GF-D8 (cell line): ENCODE data around the gene MINAR1.
"Not testable (repeated sequence)": the region's sequence is repeated elsewhere in the genome, so short reads cannot be mapped to it uniquely, and the experiment has no call there.

Experiments used
- DNase-seq: peaks from one replicate; lab custom pipeline; 2025; lab: John Stamatoyannopoulos, UW

MINAR1 gene, protein sequence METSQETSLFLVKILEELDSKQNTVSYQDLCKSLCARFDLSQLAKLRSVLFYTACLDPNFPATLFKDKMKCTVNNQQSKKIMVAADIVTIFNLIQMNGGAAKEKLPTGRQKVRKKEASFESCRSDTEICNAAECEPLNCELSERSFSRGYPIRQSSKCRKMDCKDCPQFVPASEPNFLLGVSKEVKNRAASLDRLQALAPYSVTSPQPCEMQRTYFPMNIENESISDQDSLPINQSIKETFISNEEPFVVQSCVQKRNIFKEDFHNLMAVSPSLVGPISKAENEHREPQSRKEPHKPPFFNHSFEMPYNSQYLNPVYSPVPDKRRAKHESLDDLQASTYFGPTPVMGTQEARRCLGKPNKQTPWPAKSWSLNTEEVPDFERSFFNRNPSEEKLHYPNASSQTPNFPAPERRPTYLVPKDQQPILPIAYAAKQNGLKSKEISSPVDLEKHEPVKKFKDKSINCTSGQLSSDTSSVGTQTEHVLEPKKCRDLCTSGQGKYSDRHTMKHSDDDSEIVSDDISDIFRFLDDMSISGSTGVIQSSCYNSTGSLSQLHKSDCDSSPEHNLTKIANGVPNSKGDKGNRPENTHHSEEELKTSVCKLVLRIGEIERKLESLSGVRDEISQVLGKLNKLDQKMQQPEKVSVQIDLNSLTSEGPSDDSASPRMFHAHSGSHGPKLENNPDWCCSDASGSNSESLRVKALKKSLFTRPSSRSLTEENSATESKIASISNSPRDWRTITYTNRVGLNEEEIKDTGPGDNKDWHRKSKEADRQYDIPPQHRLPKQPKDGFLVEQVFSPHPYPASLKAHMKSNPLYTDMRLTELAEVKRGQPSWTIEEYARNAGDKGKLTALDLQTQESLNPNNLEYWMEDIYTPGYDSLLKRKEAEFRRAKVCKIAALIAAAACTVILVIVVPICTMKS

DNA sequence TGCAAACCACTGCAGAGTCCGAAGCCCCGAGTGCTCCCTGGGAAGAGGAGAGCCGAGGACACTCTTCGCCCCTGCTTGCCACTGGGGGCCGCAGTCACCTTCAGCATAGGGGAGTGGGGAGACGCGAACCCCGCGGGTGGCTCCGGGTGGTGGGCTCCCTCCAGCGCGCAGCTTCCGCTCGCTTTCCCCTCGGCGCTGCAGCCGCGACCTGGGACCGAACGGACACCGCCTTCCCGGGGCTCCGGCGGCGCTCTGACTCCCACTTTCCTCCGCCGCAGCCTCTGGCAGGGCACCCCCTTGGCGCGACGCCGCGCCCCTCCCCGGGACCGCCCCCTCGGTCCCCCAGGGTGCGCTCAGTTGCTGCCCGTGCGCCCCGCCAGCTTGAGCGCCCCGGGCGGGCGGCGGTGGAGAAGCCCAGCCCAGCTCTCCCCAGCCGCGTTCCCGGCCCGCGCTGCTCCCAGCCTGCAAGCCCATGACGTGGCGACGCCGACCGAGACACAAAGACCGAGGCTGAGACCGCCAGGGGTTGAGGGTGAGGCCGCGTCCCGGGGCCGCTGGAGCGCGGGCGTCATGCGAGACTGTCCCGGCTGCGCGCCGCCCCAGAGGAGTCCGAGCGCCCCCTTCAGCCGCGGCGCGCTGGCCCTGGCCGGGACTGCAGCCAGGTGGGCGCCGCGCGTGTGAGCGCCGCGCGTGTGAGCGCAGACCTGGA lies at the start of gene MINAR1:
MINAR1 (plus strand) TSS at position 701 of the 709 bp plus-strand sequence. CDS start 23,812 bp downstream, outside the sequence.
- no peak for DNase-seq

DNA sequence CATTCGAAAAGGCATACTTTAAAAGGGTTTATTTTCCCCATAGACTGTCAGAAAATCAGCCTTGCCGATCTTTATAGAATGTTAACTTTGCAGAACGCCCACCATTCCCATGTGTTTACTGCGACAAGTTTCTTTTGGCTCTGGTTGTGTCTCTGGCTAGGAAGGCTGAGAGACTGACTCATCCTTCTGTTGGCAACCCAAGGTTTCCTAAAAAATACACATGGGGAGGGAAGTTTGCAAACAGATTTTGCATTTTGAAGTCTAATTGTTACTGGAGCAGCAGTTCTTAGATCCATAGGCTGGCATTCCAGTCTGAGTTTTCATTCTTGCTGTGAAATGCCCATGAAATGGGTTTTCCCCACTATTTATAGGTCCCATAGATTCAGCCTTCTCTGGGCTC lies 37.9 kb upstream of the MINAR1 start:
- DNase-seq, result no peak

DNA sequence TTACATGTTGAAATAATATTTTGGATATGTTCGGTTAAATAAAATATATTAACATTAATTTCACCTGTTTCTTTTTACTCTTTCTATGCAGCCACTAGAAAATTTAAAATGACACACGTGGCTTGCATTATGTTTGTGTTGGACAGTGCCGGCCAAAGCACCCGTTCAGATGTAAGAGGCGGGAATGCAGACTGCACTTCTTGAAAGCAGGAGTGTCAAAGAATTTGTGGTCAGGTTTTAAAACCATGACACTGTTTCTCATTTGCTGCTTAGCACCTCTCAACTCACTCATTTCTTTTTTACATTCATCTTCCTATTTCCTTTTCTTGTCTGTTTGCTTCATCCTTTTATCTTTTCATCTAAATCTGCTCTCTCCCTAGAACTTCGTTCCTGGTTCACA lies 35.3 kb upstream of the MINAR1 start:
- no peak for DNase-seq

DNA sequence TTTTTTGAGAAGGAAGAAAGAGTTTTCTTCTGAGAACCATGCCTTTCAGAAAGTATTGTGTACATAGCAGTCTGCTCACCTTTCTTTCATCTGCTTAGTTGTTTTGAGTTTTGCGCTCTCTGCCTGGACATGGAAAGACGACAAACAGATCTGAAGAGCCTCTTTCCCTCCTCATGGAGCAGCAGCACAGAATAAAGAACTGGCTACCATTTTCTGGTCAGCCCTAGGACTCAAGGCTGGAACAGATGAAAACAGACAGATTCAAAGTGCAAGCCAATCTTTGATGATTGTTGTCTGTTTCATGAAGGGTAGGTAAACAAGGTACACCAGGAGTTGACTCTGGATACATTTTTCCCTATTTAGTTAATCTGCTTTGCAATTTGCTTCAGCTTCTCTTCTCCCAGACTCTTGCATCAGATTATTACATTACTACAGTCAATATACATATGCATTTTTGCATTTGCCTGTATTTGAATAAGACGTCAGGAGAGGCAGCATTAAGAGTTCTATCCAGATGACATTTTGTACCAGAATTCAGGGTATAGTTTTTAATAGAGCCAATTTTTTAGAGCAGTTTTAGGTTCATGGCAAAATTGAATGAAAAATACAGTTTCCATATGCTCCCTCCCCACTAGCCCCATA lies 34.7 kb upstream of the MINAR1 start:
- no peak for DNase-seq

DNA sequence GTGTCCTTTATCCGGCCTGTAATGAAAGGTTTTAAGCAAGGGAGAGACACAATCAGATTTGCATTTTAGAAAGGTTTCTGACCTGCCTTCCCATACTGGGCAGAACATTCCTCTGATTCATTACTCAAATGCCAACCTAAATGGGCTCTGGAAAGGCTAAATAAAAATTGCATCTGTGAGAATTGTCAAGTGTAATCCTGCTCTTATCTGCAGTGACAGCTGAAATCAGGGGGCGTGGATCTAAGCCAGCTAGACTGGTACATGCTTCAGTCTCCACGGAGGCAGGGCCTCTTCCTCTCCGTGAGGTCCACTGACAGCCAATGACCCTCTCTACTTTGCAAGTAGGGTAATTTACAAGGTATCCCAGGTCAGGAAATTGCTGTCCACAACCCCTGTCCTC lies 32.5 kb upstream of the MINAR1 start:
- no peak for DNase-seq

DNA sequence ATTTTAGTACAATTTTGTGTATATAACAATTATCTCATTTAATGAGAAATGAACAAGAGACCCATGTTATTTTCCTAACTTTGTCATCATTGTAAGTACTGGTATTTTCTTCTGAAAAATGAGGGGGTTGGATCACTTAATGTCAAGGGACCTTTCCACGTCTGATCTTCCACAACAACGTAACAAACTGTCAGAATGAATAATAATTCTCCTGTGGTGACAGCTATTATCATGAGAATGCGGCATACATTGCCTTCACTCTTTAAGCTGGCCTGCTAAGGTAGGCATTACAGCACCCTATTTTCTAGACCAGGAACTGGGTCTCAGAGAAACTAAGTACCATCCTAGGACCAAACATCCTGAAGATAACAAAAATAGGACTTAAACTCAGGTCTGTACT lies 31.5 kb upstream of the MINAR1 start:
- DNase-seq, result no peak

DNA sequence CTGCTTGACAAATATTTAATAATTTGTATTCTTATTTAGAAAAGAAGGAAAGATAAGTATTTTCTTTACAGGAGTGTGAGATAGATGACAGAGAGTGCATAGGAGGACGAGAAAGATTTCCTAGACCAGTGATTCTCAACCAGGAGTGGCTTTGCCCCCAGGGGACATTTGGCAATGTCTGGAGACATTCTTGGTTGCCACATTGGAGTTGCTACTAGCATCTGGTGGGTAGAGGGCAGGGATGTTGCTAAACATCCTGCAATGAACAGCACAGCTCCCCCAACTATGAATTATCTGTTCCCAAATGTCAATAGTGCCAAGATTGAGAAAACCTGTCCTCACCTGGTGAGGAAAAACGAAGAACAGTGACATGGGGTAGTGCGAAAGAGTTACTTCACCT lies 30.8 kb upstream of the MINAR1 start:
- DNase-seq, result no peak

DNA sequence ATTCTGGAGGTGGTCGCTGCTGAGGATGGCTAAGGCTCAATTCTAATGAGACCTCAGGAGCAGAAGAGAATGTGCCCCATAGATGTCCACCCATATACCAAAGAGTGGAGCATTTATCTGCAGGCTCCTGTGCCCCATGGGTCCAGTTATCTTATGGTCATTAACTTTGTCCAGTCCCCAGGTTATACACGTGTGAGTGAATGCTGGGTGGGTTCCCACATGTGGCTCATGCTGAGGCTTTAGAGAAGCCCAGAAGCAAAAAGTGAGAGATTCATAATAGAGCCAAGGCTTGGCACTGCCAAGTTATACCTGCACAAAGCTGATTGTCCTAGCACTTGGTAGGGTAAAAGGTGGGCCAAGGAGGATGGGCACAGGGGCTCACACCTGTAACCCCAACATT lies 30.0 kb upstream of the MINAR1 start:
- DNase-seq, result no peak

DNA sequence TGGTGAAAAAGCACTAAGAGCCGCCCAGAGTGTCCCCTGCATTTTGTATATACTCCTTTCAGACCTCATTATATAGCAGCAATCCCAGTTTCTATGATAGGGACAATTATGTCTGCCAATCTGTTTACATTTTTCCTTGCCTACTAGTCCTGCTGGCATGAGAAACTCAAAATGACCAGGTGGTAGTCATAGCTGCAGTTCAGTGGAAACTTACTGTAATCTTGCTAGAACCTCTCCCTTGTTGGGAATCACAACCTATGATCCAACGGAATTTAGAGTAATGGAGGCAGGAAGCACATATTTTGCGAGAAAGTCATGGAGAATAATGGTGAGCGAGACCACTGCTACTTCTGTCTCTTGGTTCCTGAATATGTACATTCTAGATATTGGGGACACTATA lies 28.6 kb upstream of the MINAR1 start:
- DNase-seq, result no peak

DNA sequence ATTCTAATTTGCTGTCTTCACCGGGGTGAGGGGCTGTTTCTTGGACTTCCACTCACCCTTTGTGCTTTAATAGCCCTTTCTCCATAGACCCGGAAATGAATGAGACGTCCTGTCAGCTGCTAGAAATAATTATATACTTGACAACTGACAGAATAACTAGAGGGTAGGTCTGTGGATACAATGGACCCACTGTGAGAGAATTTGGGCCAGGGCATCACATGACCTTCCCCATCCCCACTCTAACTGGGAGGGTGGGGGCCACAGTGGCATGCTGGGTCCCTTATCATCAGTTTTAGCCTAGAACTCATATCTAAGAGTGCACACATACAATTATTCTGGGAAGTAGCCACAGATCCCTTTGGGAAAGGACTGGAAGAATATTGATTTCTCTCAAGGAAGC lies 25.9 kb upstream of the MINAR1 start:
- no peak for DNase-seq

DNA sequence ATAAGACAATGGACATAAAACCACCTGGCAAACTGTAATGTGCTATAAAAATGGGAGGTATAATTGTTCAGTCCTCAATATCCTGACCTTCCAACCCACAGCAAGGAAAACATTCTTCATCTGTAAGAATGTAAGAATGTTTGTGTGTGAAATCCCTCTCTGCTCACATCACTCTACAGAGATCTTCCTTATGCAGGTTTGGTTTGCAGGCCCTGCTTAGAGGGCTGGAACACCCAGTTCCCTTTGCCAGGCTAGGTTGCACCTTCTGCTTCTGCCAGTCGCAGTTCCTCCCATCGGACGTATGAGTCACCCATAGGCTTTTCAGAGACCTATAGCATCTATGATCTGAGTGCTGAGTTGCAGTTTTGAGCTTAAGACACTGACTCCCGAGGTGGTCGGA lies 24.1 kb upstream of the MINAR1 start:
- no peak for DNase-seq

DNA sequence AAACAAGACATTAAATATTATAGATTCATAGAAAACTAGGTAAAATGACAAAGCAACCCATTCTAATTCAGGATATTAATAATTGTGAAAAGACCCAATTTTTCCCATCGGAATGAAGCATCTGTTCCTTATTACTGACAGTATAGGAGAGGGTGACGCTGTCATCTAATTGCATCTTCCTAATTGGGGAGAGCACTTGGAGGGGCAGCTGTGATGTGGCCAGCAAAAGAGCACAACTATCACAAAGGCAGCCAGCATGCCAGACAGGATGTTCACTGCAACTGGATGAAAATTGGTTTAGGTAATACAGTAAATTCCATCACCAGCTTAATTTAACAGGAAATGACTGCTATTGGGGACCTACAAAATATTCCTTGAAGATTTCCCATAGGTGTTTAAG lies 21.9 kb upstream of the MINAR1 start:
- no peak for DNase-seq

DNA sequence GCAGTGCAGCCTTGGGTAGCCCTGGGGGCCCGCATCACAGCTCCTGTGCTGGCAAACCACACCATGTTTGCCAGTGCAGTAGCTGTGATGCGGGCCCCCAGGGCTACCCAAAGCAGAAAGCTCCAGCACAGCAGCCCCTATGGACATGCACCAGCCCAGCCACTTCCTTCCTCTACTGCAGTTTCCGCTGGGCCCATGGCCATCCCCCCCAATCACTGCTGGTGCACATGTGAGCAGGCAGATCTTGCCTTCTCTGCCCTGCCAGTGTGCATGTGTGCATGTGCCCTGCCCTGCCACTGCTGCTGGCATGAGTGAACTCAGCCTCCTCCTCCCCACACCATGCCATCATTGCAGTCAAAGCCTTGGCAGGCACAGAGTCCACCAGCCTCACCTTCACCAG lies 20.1 kb upstream of the MINAR1 start:
- no peak for DNase-seq

DNA sequence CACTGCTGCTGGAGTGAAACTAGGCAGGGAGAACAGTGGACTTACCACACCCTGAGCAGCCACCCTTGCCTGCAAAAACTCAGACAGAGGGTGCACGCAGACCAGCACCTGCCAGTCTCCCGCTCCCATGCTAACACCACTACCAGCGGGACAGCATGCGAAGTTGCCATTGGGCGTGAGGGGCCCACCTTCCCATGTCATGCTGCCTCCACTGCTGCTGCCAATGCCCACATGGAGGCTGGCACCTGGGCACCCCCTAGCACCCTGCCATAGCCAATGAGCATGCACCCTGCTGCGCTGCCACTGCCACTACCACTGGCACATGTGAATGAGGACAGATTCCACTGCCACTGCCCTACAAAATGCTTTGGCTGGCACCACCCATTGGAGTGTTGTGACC lies 19.7 kb upstream of the MINAR1 start:
- DNase-seq, result no peak

DNA sequence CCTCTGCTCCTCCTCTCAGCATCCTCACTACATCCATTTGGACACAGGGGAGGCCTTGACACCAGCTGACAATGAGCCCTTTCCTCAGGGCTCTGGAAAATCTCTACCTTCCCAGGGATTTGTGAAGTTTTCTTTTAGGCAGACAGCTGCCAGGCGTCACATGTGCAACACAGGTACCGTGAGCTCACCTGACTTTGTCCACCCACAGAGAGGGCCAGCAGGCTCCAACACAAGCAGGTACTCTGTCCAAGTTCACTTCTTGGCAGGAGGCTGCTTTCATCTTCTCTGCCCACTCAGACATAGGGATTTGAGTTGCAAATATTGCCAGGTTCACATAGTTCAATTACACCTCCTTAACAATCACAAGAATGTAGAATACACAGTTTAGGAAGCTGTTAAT lies 15.3 kb upstream of the MINAR1 start:
- no peak for DNase-seq

DNA sequence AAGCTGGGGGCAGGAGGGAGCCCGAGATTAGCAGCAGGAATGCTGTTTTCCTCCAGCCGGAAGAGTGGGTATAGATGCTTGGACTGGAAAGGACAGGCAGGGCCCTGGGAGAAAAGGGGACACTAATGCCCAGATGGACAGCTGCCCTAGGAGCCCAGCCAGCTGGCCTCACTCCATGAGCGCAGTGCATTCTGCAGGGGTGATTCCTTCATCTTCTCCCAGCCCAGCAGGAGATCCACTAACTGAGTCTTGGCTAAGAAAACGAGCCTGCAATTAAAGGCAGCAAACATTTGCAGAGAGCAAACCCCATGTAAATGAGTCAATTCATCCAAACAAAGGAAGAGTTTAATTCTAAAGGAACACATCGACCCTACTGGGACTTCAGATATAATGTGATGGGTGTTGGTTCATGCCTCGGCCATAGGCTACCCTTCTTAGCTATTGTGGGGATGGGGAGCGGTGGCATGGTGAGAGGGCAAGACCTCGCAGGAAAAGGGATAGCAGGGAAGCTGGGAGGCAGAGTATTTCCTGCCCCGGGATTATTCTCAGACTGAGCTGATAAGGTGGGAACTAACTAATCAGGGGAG lies 13.3 kb upstream of the MINAR1 start:
- no peak for DNase-seq

DNA sequence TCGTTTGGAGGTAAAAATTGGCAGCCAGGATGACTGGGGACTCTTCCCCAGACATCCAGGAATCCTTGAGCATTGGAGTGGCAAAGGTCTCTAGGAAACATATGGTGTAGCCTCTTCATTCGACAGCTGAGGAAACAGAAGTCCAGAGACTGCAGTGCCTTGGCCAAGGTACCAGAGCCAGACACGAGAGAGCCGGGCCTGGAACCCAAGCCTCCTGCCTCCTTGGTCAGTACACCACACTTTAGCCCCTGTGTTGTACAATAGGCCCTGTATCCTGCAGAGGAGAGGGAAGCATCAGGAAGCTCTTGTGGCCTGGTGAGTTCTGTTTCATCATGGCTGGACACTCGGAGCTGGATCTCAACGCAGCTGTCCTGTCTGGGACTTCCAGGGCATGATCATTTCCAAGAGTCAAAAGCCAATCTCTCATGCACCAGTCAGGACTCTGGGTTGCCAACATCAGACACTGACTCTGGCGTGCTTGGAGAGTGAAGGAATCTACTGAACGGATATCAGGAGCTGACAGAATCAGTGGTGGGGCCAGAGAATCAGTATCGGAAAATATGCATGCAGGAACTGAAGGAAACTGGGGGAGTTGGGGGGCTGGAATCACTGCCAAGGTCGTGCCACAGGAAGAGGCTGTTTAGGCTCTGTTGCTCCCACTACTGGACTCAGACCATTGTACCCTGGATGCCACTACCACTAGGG lies 6.4 kb upstream of the MINAR1 start:
- no peak for DNase-seq

DNA sequence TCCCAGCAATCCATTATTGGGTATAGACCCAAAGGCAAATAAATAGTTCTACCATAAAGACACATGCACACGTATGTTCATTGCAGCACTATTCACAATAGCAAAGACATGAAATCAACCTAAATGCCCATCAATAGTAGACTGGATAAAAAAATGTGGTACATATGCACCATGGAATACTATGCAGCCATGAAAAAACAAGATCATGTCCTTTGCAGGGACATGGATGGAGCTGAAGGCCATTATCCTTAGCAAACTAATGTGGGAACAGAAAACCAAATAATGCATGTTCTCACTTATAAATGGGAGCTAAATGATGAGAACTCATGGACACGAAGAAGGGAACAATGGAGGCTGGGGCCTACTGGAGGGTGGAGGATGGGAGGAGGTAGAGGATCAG lies 5.2 kb upstream of the MINAR1 start:
- DNase-seq, result not testable (repeated sequence)

DNA sequence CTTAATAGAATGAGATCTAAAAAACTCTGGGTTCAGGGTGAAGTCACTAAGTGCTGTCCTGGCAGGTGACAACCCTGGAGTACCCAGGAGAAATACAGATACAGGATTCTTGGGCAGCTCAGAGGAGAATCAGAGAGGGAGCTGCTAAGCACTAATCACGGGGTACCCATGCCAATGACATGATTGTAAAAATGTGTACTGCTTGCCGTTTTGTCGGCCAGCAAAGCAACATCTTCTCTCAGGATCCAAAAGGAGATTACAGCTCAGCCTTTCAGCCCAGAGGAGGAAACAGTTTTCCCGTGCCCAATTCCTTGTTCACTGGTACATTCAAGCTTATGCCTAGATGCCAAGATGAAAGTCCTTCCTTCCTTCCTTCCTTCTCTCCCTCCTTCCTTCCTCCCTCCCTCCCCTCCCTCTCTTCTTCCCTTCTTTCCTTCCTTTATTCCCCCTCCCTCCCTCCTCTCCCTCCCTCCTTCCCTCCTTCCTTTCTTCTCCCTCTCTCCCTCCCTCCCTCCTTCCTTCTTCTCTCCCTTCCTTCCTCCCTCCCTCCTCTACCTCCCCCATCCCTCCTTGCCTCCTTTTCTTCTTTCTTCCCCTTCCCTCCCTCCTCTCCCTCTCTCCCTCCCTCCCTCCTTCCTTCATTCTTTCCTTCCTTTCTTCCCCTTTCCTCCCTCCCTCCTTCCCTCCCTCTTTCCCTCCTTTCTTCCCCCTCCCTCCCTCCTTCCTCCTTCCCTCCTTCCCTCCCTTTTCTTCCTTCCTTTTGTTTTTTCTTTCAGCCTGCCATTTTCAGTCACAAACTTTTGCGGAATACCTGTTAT lies 4.1 kb upstream of the MINAR1 start:
- no peak for DNase-seq
